Naive thymus-derived CD8-positive, alpha-beta T cell (primary cell): ENCODE results near the gene TTR. TPM values are rescaled to one million over a fixed set of nuclear protein-coding genes. Genes with fewer than 3 reads are reported as not detected.

Experiments
- ATAC-seq, 2 donors: fragments of 150-1000 bp; cut with Tn5 transposase in 1 of 2; sonication (Bioruptor Pico), chemical (Tn5 transposase) in 1 of 2; 1 replicate in 1 of 2; 2 replicates in 1 of 2; pipeline ENCODE4 v1.10.0; 2021; ENCODE audit warnings: mild to moderate bottlenecking in 2 of 2, moderate library complexity in 2 of 2
- POLR2A ChIA-PET: fragments of 350-600 bp; sonication (Branson Sonifier 250); formaldehyde crosslinking; loops from one replicate; lab custom pipeline; 2021; ENCODE audit warnings: antibody characterized with exemption; lab: Charles Lee
- DNase-seq, 10 donors: peaks; one replicate each; pipeline versions ENCODE4 v3.0.0 to v3.0.0-alpha.2; 2020 to 2022
- H3K27ac Mint-ChIP-seq, 10 donors: one replicate each; pipeline ENCODE4 v1.8.0; 2020 to 2022; ENCODE audit warnings: mild to moderate bottlenecking in 10 of 10, mixed read lengths in 10 of 10, moderate library complexity in 4 of 10, inconsistent platforms in 1 of 10
- H3K27me3 Mint-ChIP-seq, 5 donors: one replicate each; pipeline ENCODE4 v1.8.0; 2021 to 2022; ENCODE audit warnings: mixed read lengths in 5 of 5
- H3K36me3 Mint-ChIP-seq, 3 donors: one replicate each; pipeline ENCODE4 v1.8.0; 2020 to 2022; ENCODE audit warnings: mixed read lengths in 3 of 3, mild to moderate bottlenecking in 2 of 3, inconsistent platforms in 1 of 3
- H3K4me1 Mint-ChIP-seq, 4 donors: one replicate each; pipeline ENCODE4 v1.8.0; 2021 to 2022; ENCODE audit warnings: mixed read lengths in 4 of 4
- H3K4me3 Mint-ChIP-seq, 10 donors: one replicate each; pipeline ENCODE4 v1.8.0; 2020 to 2022; ENCODE audit warnings: mild to moderate bottlenecking in 10 of 10, mixed read lengths in 10 of 10, moderate library complexity in 6 of 10, inconsistent platforms in 1 of 10
- H3K9me3 Mint-ChIP-seq, 9 donors: one replicate each; pipeline ENCODE4 v1.8.0; 2020 to 2022; ENCODE audit warnings: mixed read lengths in 9 of 9, mild to moderate bottlenecking in 3 of 9, inconsistent platforms in 1 of 9, moderate library complexity in 1 of 9
- polyA plus RNA-seq, 3 donors: library from polyadenylated mRNA; unstranded; fragments of 300-500 nt; fragmentation: Illumina TruSeq; gene quantifications; one replicate each; pipeline ENCODE4 v1.2.3, GENCODE V29; 2021
- total RNA-seq, 8 experiments: library from RNA in 2 of 8; stranded (reverse) in 2 of 8; gene quantifications; one replicate each; pipeline ENCODE4 v1.2.3 and lab custom pipeline; 2021 to 2026

Gene TTR
- total RNA-seq (not detected), polyA plus RNA-seq (not detected), total RNA-seq (lab: John Stamatoyannopoulos, UW) (0 to 0.09 (median 0) reads per million in 6 experiments)

DNA sequence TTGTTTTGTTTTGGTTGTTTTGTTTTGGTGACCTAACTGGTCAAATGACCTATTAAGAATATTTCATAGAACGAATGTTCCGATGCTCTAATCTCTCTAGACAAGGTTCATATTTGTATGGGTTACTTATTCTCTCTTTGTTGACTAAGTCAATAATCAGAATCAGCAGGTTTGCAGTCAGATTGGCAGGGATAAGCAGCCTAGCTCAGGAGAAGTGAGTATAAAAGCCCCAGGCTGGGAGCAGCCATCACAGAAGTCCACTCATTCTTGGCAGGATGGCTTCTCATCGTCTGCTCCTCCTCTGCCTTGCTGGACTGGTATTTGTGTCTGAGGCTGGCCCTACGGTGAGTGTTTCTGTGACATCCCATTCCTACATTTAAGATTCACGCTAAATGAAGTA, at the start of gene TTR:
TSS of gene TTR (plus strand) at position 250 of the 400 bp plus-strand sequence. CDS start at position 276, 26 bp downstream.
- Mint-ChIP-seq H3K4me1 (no peaks in the 10 kb centered on the region), H3K9me3 (no peaks in the 10 kb centered on the region), H3K27ac (peak within 1 kb of the TSS in 1 of 10 donors; percentile 42), H3K27me3 (peaks cover 0 to 20% (median 2%) of the 10 kb centered on the region in 5 donors), H3K36me3 (no peaks in the 10 kb centered on the region), H3K4me3 (no peak within 1 kb of the TSS)
- DNase-seq, result no peak
- no peak for ATAC-seq
- POLR2A ChIA-PET, result no interaction called here

DNA sequence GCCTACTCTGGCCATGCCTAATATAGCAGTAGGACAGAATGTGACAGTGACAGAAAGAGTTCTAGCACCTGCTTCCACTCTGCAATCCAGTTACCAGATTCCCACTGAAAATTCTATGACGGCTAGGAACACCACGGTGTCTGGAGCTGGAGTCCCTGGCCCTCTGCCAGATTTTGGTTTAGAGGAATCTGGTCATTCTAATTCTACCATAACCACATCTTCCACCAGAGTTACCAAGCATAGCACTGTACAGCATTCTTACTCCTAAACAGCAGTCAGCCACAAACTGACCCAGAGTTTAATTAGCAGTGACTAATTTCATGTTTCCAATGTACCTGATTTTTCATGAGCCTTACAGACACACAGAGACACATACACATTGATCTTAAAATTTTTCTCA, 45.2 kb upstream of the TTR start:
- no peak for ATAC-seq
- Mint-ChIP-seq H3K9me3 (no peaks in the 10 kb centered on the region), H3K27me3 (no peaks in the 10 kb centered on the region), H3K4me3 (no peak overlapping the region), H3K4me1 (no peaks in the 10 kb centered on the region), H3K36me3 (no peaks in the 10 kb centered on the region), H3K27ac (no peak overlapping the region)
- POLR2A ChIA-PET, result no interaction called here
- DNase-seq, result no peak

DNA sequence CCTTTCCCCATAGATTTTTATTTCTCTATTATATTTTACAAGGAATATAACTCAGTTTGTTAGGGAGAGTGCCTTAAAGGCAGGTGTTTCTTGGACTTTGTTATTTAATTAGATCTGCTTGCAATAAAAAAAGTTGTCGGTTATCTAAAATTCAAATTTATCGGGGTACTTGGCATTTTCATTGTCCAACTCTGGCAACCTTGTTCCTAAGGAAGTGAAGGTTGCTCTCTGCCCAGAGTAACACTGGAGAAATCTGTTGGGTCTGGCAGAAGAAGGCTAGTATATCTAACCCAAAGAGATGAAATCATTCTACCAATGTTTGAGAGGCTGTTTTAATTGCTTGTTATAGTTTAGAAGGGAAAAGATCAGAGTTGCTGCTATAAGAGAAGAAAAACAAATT, 42.8 kb upstream of the TTR start:
- ATAC-seq (no peak), DNase-seq (no peak)
- Mint-ChIP-seq H3K9me3 (no peaks in the 10 kb centered on the region), H3K36me3 (no peaks in the 10 kb centered on the region), H3K4me3 (no peak overlapping the region), H3K27ac (no peak overlapping the region), H3K27me3 (peaks cover 0 to 7% (median 1%) of the 10 kb centered on the region in 5 donors), H3K4me1 (no peaks in the 10 kb centered on the region)
- POLR2A ChIA-PET, result no interaction called here

DNA sequence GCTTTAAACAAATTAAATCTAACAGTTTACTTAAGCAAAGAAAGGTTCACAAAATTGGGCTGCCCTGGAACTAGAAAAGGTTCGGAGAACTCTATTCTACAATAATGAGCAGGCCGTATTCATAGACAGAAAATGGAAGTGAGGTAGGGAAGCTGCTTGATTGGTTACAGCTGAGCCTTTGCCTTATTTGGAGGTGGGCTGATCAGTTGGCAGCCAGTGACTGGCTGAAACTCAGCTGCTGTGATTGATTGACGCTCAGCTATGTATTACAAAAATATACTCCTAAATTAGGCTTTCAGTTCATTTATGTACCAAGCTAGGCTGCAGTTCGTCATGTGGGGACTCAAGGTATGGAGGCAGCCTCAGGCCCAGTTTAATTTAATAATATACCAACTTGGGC, 42.3 kb upstream of the TTR start:
- ATAC-seq (no peak), DNase-seq (no peak)
- POLR2A ChIA-PET, result no interaction called here
- Mint-ChIP-seq H3K27ac (no peak overlapping the region), H3K4me3 (no peak overlapping the region), H3K27me3 (peaks cover 0 to 13% (median 1%) of the 10 kb centered on the region in 5 donors), H3K4me1 (no peaks in the 10 kb centered on the region), H3K9me3 (no peaks in the 10 kb centered on the region), H3K36me3 (no peaks in the 10 kb centered on the region)

DNA sequence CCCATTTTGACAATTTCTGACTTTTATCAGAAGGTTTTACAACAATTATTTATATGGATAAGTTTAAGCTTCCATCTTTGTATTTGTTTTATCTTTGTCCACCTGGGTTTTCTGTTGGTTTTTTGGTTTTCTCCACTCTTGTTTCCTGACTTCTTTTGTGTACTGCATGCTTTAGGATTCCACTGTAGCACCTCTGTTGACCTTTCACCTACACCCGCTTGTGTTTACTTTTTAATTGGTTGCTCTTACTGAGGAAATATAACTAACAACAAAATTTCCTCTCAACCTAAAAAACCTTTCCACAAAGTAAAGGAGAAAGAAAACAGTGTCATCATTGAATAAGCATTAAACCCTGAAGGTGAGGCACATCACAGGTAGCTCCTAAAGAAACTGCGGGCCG, 39.8 kb upstream of the TTR start:
- H3K27me3 Mint-ChIP-seq, result peaks cover 4 to 25% (median 5%) of the 10 kb centered on the region in 5 donors
- no peaks in the 10 kb centered on the region for H3K9me3 Mint-ChIP-seq
- H3K27ac Mint-ChIP-seq, result no peak overlapping the region
- H3K4me1 Mint-ChIP-seq, result peaks cover 0 to 2% (median under 1%) of the 10 kb centered on the region in 4 donors
- H3K36me3 Mint-ChIP-seq, result no peaks in the 10 kb centered on the region
- POLR2A ChIA-PET, result no interaction called here
- no peak for DNase-seq
- no peak for ATAC-seq
- no peak overlapping the region for H3K4me3 Mint-ChIP-seq

DNA sequence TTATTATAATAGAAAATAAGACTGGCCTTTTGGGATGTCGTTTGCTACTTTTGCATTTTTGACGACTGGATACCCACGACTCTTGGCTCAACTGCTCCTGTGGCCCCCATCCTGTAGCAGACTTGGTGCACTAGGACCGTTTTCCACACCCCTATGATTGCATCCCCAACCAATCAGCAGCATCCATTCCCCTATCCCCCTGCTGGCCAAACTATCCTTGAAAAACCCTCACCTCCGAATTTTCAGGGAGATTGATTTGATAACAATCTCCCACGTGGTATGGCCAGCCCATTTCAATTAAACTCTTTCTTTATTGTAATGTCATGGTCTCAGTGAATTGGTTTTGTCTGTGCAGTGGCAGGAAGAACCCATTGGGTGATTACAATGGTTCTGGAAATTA, 37.9 kb upstream of the TTR start:
- no peak for ATAC-seq
- H3K36me3 Mint-ChIP-seq, result no peaks in the 10 kb centered on the region
- H3K27me3 Mint-ChIP-seq, result peaks cover 4 to 25% (median 5%) of the 10 kb centered on the region in 5 donors
- POLR2A ChIA-PET, result no interaction called here
- peaks cover 0 to 2% (median under 1%) of the 10 kb centered on the region in 4 donors for H3K4me1 Mint-ChIP-seq
- DNase-seq, result no peak
- no peak overlapping the region for H3K27ac Mint-ChIP-seq
- H3K4me3 Mint-ChIP-seq, result no peak overlapping the region
- H3K9me3 Mint-ChIP-seq, result no peaks in the 10 kb centered on the region

DNA sequence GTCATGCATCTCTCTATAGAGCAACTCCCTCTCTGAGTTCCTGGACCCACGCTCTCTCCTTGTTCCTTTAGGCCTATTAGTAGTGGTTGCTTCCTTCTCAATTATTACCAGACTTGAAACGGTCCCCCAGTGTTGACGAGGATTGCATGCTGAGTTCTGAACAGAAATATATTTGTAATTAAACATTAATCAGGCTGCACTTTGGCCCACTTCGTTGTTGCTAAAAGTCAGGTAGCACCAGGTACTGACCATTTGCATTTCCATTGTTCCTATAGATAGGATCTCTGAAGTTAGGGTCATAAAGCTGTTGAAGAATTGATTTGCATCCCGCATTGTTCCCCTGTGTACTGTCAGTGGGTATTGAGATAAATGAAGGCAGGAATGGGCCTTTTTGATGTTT, 36.9 kb upstream of the TTR start:
- ATAC-seq (no peak), DNase-seq (no peak)
- POLR2A ChIA-PET, result no interaction called here
- Mint-ChIP-seq H3K4me1 (peaks cover 0 to 2% (median under 1%) of the 10 kb centered on the region in 4 donors), H3K4me3 (no peak overlapping the region), H3K36me3 (no peaks in the 10 kb centered on the region), H3K27ac (no peak overlapping the region), H3K27me3 (peaks cover 4 to 25% (median 5%) of the 10 kb centered on the region in 5 donors), H3K9me3 (no peaks in the 10 kb centered on the region)

DNA sequence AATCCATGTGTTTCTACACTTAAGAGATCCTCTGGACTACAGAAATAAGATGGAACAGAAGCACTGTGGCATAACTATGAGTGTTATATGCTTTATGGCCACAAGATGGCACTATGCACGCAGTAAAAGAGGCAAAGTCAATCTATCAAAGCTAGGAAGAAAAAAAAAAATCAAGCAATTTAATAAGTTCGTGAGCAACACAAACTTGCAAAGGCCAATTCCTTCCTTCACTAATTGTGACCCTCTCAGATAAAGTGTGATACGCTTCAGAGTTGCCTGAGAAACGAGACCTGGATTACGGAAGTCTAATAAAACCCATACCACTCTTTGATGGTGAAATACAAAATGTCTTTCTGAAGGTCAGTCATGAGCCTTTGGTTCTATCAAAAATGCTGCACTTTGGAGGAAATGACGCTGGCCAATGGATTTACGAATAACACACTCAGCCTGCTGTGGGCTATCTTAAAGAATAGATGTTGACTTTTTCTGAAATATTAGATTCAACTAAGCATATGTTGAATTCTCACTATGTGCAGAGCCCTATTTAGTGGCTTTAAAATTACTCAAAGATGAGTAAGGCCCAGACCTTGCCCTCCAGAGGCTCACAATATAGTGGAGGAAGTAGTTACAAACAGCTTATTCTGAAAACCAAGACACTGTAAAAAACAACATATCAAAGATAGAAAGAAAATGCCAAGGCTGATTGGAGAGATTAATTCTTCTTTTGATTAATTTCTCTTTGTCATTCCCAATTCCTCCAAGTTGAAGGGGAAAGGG, 35.5 kb upstream of the TTR start:
- ATAC-seq (peak in 1 of 2 donors; percentile 40), DNase-seq (peak in 7 of 10 donors; percentile 4 to 55 (median 35))
- H3K4me1 Mint-ChIP-seq, result peaks cover 0 to 2% (median under 1%) of the 10 kb centered on the region in 4 donors
- peaks cover 4 to 25% (median 5%) of the 10 kb centered on the region in 5 donors for H3K27me3 Mint-ChIP-seq
- no peak overlapping the region for H3K4me3 Mint-ChIP-seq
- no peaks in the 10 kb centered on the region for H3K9me3 Mint-ChIP-seq
- no peaks in the 10 kb centered on the region for H3K36me3 Mint-ChIP-seq
- H3K27ac Mint-ChIP-seq, result no peak overlapping the region
- POLR2A ChIA-PET, result no interaction called here

DNA sequence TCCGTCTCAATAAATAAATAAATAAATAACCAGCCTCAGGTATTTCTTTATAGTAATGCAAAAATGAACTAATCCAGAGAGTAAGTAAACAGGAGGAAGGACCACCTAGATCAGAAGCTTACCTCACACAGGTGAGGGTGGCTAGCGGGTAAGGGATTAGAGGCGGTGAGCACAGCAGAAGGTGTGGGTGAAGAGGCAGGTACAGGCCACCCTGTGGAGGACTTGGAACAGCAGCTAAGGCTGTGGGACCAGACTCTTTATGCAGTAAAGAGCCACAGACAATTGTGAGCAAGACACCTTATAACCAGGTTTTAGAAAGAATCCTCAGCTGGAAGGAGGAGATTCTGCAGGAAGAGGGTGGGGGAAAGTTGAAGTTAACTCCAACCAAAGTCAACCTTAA, 34.2 kb upstream of the TTR start:
- Mint-ChIP-seq H3K27me3 (peaks cover 3 to 25% (median 5%) of the 10 kb centered on the region in 5 donors), H3K4me1 (peaks cover 0 to 2% (median under 1%) of the 10 kb centered on the region in 4 donors), H3K36me3 (no peaks in the 10 kb centered on the region), H3K9me3 (no peaks in the 10 kb centered on the region), H3K27ac (no peak overlapping the region), H3K4me3 (no peak overlapping the region)
- ATAC-seq, result no peak
- no peak for DNase-seq
- POLR2A ChIA-PET, result no interaction called here

DNA sequence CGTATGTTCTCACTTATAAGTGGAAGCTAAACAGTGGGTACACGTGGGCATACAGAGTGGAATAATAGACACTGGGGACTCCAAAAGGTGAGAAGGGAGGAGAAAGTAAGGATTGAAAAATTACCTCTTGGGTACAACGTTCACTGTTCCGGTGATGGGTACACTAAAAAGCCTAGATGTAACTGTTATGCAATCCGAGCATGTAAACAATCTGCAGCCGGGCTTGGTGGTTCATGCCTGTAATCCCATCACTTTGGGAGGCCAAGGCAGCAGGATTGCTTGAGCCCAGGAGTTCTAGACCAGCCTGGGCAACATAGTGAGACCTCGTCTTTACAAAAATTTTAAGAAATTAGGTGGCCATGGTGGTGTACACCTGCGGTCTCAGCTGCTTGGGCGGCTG, 33.1 kb upstream of the TTR start:
- Mint-ChIP-seq H3K36me3 (no peaks in the 10 kb centered on the region), H3K27ac (no peak overlapping the region), H3K4me1 (peaks cover 0 to 2% (median under 1%) of the 10 kb centered on the region in 4 donors), H3K4me3 (no peak overlapping the region), H3K9me3 (no peaks in the 10 kb centered on the region), H3K27me3 (peaks cover 3 to 25% (median 5%) of the 10 kb centered on the region in 5 donors)
- POLR2A ChIA-PET, result no interaction called here
- ATAC-seq (no peak), DNase-seq (no peak)

DNA sequence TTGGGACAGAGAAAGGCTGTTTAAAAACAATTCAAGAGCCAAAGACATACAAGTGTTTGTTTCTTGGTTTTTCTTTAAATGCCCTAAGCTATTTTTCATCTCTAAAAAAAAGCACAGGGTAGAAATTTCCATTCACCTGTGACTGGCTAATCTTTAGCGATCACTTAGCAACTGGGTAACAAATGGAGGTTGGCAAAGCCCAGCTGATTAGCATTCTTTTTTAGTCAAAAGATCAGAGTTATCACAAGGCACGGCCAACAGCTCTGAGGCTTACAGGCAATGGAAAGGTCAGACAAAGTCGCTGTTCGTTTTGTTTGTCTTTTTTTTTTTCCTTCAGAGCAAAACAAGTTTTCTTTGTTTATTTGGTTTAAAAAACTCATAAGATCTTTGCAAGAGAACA, 29.0 kb upstream of the TTR start:
- Mint-ChIP-seq H3K9me3 (no peaks in the 10 kb centered on the region), H3K4me3 (no peak overlapping the region), H3K4me1 (no peaks in the 10 kb centered on the region), H3K36me3 (no peaks in the 10 kb centered on the region), H3K27ac (no peak overlapping the region), H3K27me3 (peaks cover 0 to 4% (median 0%) of the 10 kb centered on the region in 5 donors)
- DNase-seq (no peak), ATAC-seq (no peak)
- POLR2A ChIA-PET, result no interaction called here

DNA sequence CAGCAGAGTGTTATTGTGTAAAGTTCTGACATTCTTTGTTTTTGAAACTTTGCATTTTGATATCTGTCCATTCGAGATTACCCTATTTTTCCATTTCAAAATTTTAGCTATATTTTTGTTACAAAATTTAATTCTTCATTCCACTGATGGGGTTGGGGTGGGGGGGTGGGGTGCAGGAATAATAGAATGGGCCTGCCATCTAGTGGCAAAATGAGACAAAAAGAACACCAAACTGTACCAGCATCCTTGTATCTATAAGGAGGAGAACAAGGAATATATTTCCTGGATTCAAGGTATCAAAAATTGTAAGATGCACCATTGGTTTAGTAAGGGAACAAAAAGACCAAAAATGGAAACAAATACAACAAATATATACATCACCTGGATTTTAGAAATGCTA, 27.9 kb upstream of the TTR start:
- Mint-ChIP-seq H3K9me3 (no peaks in the 10 kb centered on the region), H3K27ac (no peak overlapping the region), H3K27me3 (peaks cover 0 to 4% (median 0%) of the 10 kb centered on the region in 5 donors), H3K4me1 (no peaks in the 10 kb centered on the region), H3K36me3 (no peaks in the 10 kb centered on the region), H3K4me3 (no peak overlapping the region)
- ATAC-seq, result no peak
- POLR2A ChIA-PET, result no interaction called here
- no peak for DNase-seq

DNA sequence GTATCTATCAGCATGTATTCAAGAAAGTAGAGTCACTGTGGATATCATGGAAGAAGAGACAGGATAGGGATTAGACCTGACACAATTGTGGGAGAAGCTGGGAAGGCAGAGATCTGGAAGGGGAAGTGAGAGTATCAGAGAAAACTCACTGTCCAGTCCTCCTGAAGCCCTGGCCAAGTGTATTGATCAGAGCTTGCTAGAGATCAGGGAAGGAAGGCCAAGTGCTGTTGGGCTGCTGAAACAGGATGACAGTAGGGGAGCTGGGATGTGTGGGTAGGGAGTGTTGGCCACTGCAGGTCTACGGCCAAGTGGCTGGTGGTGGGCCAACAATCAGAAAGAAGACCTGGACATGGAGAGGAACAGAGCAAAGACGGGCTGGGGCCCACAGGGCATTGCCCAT, 26.3 kb upstream of the TTR start:
- POLR2A ChIA-PET, result no interaction called here
- no peak overlapping the region for H3K27ac Mint-ChIP-seq
- no peaks in the 10 kb centered on the region for H3K4me1 Mint-ChIP-seq
- ATAC-seq (no peak), DNase-seq (no peak)
- H3K9me3 Mint-ChIP-seq, result no peaks in the 10 kb centered on the region
- H3K4me3 Mint-ChIP-seq, result no peak overlapping the region
- peaks cover 0 to 4% (median 0%) of the 10 kb centered on the region in 5 donors for H3K27me3 Mint-ChIP-seq
- H3K36me3 Mint-ChIP-seq, result no peaks in the 10 kb centered on the region
